GM12875 (cell line): ENCODE measurements around the gene CACNA1G.

Experiments used
- H3K4me3 ChIP-seq: one replicate; pipeline ENCODE4 v1.5.1; 2011; ENCODE audit warnings: low read depth, low read length, control low read depth
- TF ChIP-seq, protein P1 (sequence below): IDR thresholded peaks from 2 replicates; pipeline ENCODE4 v1.5.1; 2011; ENCODE audit warnings: low read depth, mild to moderate bottlenecking, control low read depth, inconsistent platforms, low read length, moderate library complexity, borderline replicate concordance; ENCODE audit not compliant: insufficient read depth

The CACNA1G gene

DNA sequence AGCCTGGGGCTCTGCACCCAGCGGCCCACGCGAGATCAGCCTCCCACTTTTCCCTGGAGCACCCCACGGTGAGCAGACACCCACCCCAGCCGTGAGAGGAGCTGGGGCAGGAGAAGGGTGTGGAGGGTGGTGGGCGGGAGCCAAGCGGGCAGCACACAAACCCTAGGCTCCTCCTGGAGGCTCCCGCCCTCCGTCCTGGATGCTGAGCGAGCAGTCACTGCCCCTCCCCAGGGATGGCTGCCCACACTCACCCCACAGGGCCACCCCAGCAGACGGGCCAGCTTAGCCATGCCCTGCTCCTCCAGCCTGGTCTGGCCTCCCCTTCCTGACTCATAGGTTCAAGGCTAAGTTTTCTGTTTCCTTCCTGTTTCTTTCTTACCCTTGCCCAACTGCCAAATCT is 58.4 kb downstream of the CACNA1G start:
- H3K4me3 ChIP-seq: no peak overlapping the region
- TF ChIP-seq, protein P1, sequence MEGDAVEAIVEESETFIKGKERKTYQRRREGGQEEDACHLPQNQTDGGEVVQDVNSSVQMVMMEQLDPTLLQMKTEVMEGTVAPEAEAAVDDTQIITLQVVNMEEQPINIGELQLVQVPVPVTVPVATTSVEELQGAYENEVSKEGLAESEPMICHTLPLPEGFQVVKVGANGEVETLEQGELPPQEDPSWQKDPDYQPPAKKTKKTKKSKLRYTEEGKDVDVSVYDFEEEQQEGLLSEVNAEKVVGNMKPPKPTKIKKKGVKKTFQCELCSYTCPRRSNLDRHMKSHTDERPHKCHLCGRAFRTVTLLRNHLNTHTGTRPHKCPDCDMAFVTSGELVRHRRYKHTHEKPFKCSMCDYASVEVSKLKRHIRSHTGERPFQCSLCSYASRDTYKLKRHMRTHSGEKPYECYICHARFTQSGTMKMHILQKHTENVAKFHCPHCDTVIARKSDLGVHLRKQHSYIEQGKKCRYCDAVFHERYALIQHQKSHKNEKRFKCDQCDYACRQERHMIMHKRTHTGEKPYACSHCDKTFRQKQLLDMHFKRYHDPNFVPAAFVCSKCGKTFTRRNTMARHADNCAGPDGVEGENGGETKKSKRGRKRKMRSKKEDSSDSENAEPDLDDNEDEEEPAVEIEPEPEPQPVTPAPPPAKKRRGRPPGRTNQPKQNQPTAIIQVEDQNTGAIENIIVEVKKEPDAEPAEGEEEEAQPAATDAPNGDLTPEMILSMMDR: no peak

DNA sequence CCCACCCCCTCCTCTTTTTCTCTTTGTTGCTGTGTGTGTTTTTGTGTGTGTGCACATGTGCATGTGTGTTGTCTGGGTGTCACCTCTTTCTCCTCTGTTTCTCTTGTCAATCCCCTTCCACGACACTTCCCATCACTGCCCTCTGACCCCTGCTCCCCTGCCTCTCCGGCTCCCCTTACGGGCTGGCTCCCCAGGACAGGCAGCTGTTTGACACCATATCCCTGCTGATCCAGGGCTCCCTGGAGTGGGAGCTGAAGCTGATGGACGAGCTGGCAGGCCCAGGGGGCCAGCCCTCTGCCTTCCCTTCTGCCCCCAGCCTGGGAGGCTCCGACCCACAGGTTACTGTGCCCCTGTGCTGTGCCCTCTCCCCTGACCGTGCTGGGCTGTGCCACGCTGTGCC is 59.0 kb downstream of the CACNA1G start:
- H3K4me3 ChIP-seq: no peak overlapping the region
- TF ChIP-seq, protein P1: no peak

DNA sequence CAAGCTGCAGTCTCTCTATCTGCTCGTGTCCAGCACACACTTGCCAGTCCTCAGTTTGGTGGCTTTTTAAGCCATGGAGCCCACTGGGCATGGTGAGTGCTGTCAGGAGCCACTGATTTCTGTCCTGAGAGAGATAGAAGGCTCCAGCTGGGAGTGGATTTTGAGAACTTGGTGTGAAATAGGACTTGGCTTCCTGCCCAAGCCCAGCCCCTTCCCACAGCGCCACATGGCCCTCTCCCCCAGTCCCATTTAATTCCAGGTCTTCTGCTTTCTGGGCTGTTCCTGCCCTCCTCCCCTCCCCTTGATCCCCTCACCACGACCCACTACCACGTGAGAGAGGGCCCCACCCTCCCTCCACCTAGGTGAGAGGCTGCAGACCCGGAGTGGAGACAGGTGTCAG is 59.7 kb downstream of the CACNA1G start:
- TF ChIP-seq, protein P1: no peak
- no peak overlapping the region for H3K4me3 ChIP-seq

DNA sequence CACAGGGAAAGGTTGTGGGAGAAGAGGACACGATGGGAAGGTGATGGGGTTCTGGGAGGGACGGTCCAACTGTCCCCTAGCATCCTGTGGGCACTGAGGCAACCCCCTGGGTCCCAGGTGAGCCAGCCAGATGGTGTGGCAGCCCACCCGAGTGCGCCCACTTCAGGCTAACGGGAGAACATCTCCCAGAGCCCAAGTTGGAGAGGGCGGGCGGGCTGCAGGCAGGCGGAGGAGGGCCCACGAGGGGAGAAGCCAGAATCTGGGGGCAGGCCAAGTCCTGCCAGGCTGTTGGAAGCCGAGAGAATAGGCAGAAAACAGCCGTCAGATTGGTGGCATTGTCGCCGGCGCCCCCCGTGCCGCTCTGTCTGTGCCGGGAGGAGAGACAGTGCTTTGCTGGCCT is 60.3 kb downstream of the CACNA1G start:
- TF ChIP-seq, protein P1: 0 out of 2 replicates have a peak, but pooled peaks have one; percentile 6
- no peak overlapping the region for H3K4me3 ChIP-seq

DNA sequence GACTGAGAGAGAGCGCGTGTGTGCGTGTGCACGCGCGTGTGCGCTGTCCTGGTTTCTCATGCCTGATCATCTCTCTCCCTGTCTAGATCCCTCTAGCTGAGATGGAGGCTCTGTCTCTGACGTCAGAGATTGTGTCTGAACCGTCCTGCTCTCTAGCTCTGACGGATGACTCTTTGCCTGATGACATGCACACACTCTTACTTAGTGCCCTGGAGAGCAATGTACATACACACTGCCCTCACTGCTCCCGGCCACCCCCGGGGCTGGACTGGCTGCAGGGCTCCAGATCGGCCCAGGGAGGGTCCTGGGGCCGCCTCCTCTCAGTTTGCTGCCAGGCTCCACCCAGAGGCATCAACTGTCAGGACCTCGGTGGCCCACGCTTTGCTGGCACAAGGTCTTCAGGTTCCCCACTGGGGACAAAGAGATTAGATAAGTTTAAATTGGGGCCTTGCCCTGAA is 61.1 kb downstream of the CACNA1G start:
- TF ChIP-seq, protein P1: no peak
- no peak overlapping the region for H3K4me3 ChIP-seq

DNA sequence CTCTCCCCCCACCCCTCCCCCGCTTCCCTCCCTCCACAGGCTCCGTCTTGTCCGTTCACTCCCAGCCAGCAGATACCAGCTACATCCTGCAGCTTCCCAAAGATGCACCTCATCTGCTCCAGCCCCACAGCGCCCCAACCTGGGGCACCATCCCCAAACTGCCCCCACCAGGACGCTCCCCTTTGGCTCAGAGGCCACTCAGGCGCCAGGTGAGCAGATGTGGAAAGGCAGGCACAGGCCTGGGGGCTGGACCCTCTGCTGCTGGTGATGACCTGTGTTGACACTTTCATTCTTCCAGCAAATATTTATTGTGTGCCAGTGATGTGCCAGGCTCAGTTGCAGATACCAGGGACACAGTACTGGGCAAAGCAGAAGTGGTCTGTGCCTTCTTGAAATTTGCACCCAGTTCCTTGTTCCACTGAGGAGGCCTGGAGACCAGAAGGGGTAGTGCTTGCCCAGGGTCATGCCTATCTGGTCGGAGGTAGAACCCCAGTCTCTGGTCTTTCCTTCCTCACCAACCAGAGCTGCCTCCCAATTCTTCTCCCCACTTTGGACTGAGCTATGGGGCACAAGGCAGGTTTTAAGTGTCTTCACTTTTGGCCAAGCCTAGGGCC is 63.9 kb downstream of the CACNA1G start:
- H3K4me3 ChIP-seq: no peak overlapping the region
- TF ChIP-seq, protein P1: no peak
